ENCODE data around the gene ELAPOR1. TPM values are rescaled to one million over a fixed set of nuclear protein-coding genes. Genes with fewer than 3 reads are reported as not detected.
A peak's percentile ranks its signal among the peaks of the same experiment; 100 is the strongest.
"Not testable (repeated sequence)": the region's sequence is repeated elsewhere in the genome, so short reads cannot be mapped to it uniquely, and the experiment has no call there.

Gene ELAPOR1
- polyA plus RNA-seq, 1 donor = 66.0 TPM

GRCh38 chr1:109136766-109137165, 22.9 kb downstream of the ELAPOR1 start:
- H3K27me3 ChIP-seq (ENCODE audit: control insufficient read depth, insufficient read depth, low read length) = no peaks in the 10 kb centered on the region
- H3K4me3 ChIP-seq (ENCODE audit: low read length) = no peak overlapping the region
- H3K27ac ChIP-seq (ENCODE audit: low read length) = peak overlapping the region; percentile 95
- peaks cover 54% of the 10 kb centered on the region for H3K4me1 ChIP-seq (ENCODE audit: control insufficient read depth, insufficient read depth, low read length)
- no peaks in the 10 kb centered on the region for H3K36me3 ChIP-seq (ENCODE audit: control insufficient read depth, insufficient read depth, low read length)
- no CpG with 5 or more reads among the region's 6 CpGs for WGBS (ENCODE audit: insufficient coverage, low lambda C conversion rate)
- H3K9me3 ChIP-seq (ENCODE audit: control insufficient read depth, low read depth, low read length) = no peaks in the 10 kb centered on the region
- DNase-seq = peak; percentile 51 to 81

DNA sequence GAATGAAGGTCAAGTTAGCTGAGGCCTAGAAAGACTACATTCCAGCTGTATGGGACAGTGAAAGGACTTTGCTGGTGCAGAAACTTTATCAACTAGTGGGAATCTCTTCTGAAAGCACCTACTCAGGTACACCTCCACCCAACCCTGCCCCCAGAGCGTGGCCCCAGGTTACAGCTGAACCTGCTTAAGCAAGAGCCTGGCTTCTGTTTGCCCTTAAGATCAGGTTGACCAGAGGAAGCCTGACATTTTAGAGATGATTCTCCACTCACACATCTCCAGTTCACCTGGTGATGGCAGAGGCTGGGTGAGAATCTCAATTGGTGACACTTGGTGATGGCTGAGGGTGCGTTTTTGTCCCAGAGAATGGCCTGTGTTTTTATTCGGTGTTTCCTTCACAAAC, 24.0 kb downstream of the ELAPOR1 start:
- no peak overlapping the region for H3K4me3 ChIP-seq (ENCODE audit: low read length)
- no peaks in the 10 kb centered on the region for H3K27me3 ChIP-seq (ENCODE audit: control insufficient read depth, insufficient read depth, low read length)
- H3K36me3 ChIP-seq (ENCODE audit: control insufficient read depth, insufficient read depth, low read length) = no peaks in the 10 kb centered on the region
- H3K9me3 ChIP-seq (ENCODE audit: control insufficient read depth, low read depth, low read length) = no peaks in the 10 kb centered on the region
- DNase-seq = peak; percentile 68 to 85
- H3K27ac ChIP-seq (ENCODE audit: low read length) = peak overlapping the region; percentile 80
- peaks cover 52% of the 10 kb centered on the region for H3K4me1 ChIP-seq (ENCODE audit: control insufficient read depth, insufficient read depth, low read length)
- WGBS (ENCODE audit: insufficient coverage, low lambda C conversion rate) = no CpG with 5 or more reads among the region's 3 CpGs

GRCh38 chr1:109138358-109138757, 24.4 kb downstream of the ELAPOR1 start:
- no peaks in the 10 kb centered on the region for H3K9me3 ChIP-seq (ENCODE audit: control insufficient read depth, low read depth, low read length)
- no peaks in the 10 kb centered on the region for H3K36me3 ChIP-seq (ENCODE audit: control insufficient read depth, insufficient read depth, low read length)
- DNase-seq = peak; percentile 56 to 89
- no peaks in the 10 kb centered on the region for H3K27me3 ChIP-seq (ENCODE audit: control insufficient read depth, insufficient read depth, low read length)
- WGBS (ENCODE audit: insufficient coverage, low lambda C conversion rate) = no CpG with 5 or more reads among the region's 3 CpGs
- H3K27ac ChIP-seq (ENCODE audit: low read length) = peak overlapping the region; percentile 80
- H3K4me3 ChIP-seq (ENCODE audit: low read length) = no peak overlapping the region
- H3K4me1 ChIP-seq (ENCODE audit: control insufficient read depth, insufficient read depth, low read length) = peaks cover 52% of the 10 kb centered on the region

GRCh38 chr1:109140392-109140791, 26.5 kb downstream of the ELAPOR1 start:
- Histone ChIP-seq H3K4me1 (ENCODE audit: control insufficient read depth, insufficient read depth, low read length) (peaks cover 37% of the 10 kb centered on the region), H3K36me3 (ENCODE audit: control insufficient read depth, insufficient read depth, low read length) (no peaks in the 10 kb centered on the region), H3K27me3 (ENCODE audit: control insufficient read depth, insufficient read depth, low read length) (no peaks in the 10 kb centered on the region), H3K4me3 (ENCODE audit: low read length) (no peak overlapping the region), H3K27ac (ENCODE audit: low read length) (no peak overlapping the region), H3K9me3 (ENCODE audit: control insufficient read depth, low read depth, low read length) (no peaks in the 10 kb centered on the region)
- 50% methylated on average over 1 of the region's 3 CpGs for WGBS (ENCODE audit: insufficient coverage, low lambda C conversion rate)
- DNase-seq = no peak

DNA sequence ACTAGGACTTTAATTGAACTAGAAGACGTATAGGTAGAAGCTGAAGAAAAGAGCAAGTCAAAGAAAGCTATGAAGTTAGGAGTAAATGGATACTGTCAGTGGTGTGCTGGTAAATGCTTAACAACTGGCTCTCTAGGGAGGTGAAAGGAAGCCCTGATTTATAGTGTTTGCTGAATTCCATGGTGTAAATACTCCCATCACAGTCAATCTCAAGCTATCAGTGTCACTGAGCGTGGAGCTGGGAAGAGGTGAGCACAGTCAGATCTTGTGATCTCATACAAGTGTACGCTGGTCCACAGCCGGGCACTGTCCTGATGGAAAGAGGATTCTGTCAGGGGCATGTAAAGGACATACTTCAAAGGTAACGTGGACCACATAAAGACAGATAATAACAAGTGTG, 28.3 kb downstream of the ELAPOR1 start:
- Histone ChIP-seq H3K4me3 (ENCODE audit: low read length) (no peak overlapping the region), H3K4me1 (ENCODE audit: control insufficient read depth, insufficient read depth, low read length) (peaks cover 20% of the 10 kb centered on the region), H3K27me3 (ENCODE audit: control insufficient read depth, insufficient read depth, low read length) (no peaks in the 10 kb centered on the region), H3K36me3 (ENCODE audit: control insufficient read depth, insufficient read depth, low read length) (no peaks in the 10 kb centered on the region), H3K27ac (ENCODE audit: low read length) (no peak overlapping the region), H3K9me3 (ENCODE audit: control insufficient read depth, low read depth, low read length) (no peaks in the 10 kb centered on the region)
- no peak for DNase-seq
- WGBS (ENCODE audit: insufficient coverage, low lambda C conversion rate) = 76% methylated on average over 3 of the region's 5 CpGs

- H3K27ac ChIP-seq (ENCODE audit: low read length); H3K36me3 ChIP-seq (ENCODE audit: control insufficient read depth, insufficient read depth, low read length); H3K4me3 ChIP-seq (ENCODE audit: low read length); H3K27me3 ChIP-seq (ENCODE audit: control insufficient read depth, insufficient read depth, low read length); H3K9me3 ChIP-seq (ENCODE audit: control insufficient read depth, low read depth, low read length); DNase-seq: not testable (repeated sequence)
- 100% methylated on average over 1 of the region's 6 CpGs for WGBS (ENCODE audit: insufficient coverage, low lambda C conversion rate)
- H3K4me1 ChIP-seq (ENCODE audit: control insufficient read depth, insufficient read depth, low read length) = peaks cover 18% of the 10 kb centered on the region
Observed at GRCh38 chr1:109142725-109143124, 28.8 kb downstream of the ELAPOR1 start.

DNA sequence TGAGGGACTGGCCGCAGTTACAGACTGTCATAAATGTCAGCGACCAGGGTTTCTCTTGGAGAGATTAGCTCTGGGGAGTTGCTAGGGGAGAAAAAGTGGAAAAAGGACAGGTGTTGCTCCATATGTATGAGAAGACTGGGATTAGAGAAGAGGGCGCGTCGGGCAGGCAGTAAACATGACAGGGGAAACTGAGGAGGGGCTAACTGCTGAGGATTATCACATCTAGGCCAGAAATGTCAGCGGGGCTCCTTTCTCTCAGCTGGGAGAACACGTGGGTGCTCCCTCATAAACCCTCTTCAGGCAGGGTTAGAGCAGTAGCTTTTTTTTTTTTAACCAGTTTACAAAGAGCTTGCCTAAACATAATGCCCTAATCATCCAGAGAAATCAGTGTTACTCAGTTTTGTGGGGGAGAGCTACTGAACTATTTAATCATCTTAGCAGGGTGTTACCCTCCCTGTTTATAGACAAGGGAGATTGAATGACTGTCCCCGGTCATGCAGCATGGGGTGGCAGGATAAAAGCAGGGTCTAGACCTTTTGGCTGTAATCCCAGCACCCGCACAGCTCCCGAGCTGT, 35.2 kb downstream of the ELAPOR1 start:
- peaks cover 48% of the 10 kb centered on the region for H3K4me1 ChIP-seq (ENCODE audit: control insufficient read depth, insufficient read depth, low read length)
- WGBS (ENCODE audit: insufficient coverage, low lambda C conversion rate) = no CpG with 5 or more reads among the region's 10 CpGs

DNA sequence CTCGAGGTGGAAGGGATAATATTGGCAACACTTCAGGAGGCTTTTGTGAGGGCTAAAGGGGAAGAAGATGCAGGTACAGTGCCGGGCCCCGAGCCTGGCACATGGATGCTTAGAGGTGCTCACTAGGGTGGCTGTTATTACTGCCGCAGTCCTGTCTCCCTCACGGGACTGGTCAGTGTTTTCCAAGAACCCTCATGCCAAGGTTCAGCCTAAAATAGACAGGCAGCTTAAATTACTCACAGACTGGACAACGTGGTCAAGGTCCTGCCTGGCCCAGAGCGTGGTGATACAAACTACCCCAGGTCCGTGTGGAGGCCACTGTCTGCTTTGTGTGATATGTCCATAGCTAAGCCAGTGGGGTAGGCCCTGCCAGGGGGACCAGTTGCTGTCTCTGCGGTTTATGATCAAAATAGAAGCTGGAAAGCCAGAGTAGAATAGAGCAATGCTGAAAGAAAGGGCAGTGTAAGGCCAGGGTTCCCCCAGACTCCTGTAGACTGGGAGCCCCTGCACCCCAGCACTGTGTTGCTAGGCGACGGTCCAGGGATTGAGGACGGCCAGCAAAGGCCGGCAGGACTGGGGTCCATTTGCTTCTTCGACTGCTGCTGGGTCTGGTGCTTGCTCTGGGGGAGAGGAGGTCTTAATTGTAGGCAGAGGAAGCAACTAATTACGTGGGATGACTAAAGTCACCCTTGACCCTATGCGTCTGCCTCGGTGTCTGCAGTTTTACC, 36.1 kb downstream of the ELAPOR1 start:
- 31% methylated on average over 3 of the region's 17 CpGs for WGBS (ENCODE audit: insufficient coverage, low lambda C conversion rate)
- Histone ChIP-seq H3K27me3 (ENCODE audit: control insufficient read depth, insufficient read depth, low read length) (no peaks in the 10 kb centered on the region), H3K9me3 (ENCODE audit: control insufficient read depth, low read depth, low read length) (no peaks in the 10 kb centered on the region), H3K4me3 (ENCODE audit: low read length) (no peak overlapping the region), H3K36me3 (ENCODE audit: control insufficient read depth, insufficient read depth, low read length) (no peaks in the 10 kb centered on the region), H3K27ac (ENCODE audit: low read length) (peak overlapping the region; percentile 67), H3K4me1 (ENCODE audit: control insufficient read depth, insufficient read depth, low read length) (peaks cover 48% of the 10 kb centered on the region)
- peak in 1 of 2 donors; percentile 38 for DNase-seq

More for the DNA sequence above, 35.2 kb downstream of the ELAPOR1 start:
- Histone ChIP-seq H3K27ac (ENCODE audit: low read length) (peak overlapping the region; percentile 67), H3K9me3 (ENCODE audit: control insufficient read depth, low read depth, low read length) (no peaks in the 10 kb centered on the region), H3K36me3 (ENCODE audit: control insufficient read depth, insufficient read depth, low read length) (no peaks in the 10 kb centered on the region), H3K4me3 (ENCODE audit: low read length) (no peak overlapping the region), H3K27me3 (ENCODE audit: control insufficient read depth, insufficient read depth, low read length) (no peaks in the 10 kb centered on the region)
- DNase-seq = peak; percentile 53 to 83

DNA sequence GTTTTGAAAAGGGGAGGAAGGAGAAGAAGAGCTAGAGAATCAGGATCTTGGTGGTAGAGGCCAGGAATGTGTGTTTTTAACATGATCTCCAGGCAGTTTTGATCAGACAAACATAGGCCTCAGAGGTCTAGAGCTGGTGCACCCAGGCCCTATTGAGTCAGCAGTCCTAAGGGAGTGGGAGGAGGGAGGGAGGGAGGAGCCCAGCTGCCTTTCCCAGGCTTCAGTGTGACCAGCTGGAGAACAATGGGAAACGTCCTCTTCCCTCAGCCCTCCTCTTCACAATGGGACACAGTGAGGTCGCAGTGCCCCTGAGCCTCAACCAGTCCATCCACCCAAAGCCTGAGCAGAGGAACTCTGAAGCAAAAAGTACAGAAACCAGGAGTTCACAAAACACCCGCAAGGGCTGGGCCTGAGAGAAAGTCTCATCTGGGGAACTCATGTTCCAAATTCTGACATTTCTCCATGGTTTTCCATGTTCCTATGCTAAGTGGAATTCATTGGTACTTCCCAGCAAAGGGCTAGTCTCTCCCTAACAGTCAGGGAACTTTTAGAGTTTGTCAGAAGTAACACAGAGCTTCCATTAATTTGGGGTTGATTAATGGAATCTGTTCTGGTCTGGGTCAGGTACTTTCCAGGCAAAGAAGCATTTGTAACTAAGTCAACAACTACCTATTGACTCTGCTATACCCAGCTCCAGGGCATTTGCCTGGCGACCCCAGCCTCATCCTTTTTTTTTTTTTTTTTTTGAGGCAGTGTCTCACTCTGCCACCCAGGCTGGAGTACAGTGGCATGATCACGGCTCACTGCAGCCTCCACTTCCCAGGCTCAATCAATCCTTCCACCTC, 37.5 kb downstream of the ELAPOR1 start:
- no peaks in the 10 kb centered on the region for H3K36me3 ChIP-seq (ENCODE audit: control insufficient read depth, insufficient read depth, low read length)
- H3K27ac ChIP-seq (ENCODE audit: low read length) = peak overlapping the region; percentile 67
- peak; percentile 56 to 81 for DNase-seq
- WGBS (ENCODE audit: insufficient coverage, low lambda C conversion rate) = no CpG with 5 or more reads among the region's 5 CpGs
- H3K4me3 ChIP-seq (ENCODE audit: low read length) = no peak overlapping the region
- no peaks in the 10 kb centered on the region for H3K9me3 ChIP-seq (ENCODE audit: control insufficient read depth, low read depth, low read length)
- H3K27me3 ChIP-seq (ENCODE audit: control insufficient read depth, insufficient read depth, low read length) = no peaks in the 10 kb centered on the region
- peaks cover 49% of the 10 kb centered on the region for H3K4me1 ChIP-seq (ENCODE audit: control insufficient read depth, insufficient read depth, low read length)

DNA sequence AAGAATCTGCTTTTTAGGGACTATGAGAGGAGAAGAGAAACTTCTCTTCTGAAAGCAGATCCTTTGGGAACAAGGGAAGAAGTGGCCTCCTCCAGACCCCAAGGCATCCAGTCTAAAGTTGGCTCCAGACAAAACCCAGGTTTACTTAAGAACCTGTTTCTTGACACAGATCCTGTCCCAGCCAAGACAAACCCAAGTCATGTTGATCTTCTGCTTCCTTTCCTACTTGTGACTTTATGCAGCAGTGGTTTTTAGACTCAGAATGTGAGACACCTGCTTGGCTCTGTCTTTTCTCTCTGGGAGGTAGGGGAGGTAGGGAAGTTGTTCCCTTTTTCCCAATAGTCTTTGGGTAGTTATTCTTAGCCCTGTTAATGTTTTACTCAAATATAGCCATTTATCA, 38.3 kb downstream of the ELAPOR1 start:
- Histone ChIP-seq H3K27ac (ENCODE audit: low read length) (peak overlapping the region; percentile 67), H3K4me1 (ENCODE audit: control insufficient read depth, insufficient read depth, low read length) (peaks cover 55% of the 10 kb centered on the region)
- DNase-seq = peak in 1 of 2 donors; percentile 61

More for the DNA sequence above, 38.3 kb downstream of the ELAPOR1 start:
- Histone ChIP-seq H3K36me3 (ENCODE audit: control insufficient read depth, insufficient read depth, low read length) (no peaks in the 10 kb centered on the region), H3K4me3 (ENCODE audit: low read length) (no peak overlapping the region), H3K27me3 (ENCODE audit: control insufficient read depth, insufficient read depth, low read length) (no peaks in the 10 kb centered on the region), H3K9me3 (ENCODE audit: control insufficient read depth, low read depth, low read length) (no peaks in the 10 kb centered on the region)

Measured in large intestine (tissue), 3 donors.